ENCODE data around the gene OTOA. TPM values are rescaled to one million over a fixed set of nuclear protein-coding genes. Genes with fewer than 3 reads are reported as not detected.
"Not testable (repeated sequence)": the region's sequence is repeated elsewhere in the genome, so short reads cannot be mapped to it uniquely, and the experiment has no call there.

OTOA gene
- total and polyA plus RNA-seq, 2 of the 8 experiments (the other 6 are each of a cell fraction or from before 2014, with no cell fraction given), result 0.06 to 0.32 TPM

DNA sequence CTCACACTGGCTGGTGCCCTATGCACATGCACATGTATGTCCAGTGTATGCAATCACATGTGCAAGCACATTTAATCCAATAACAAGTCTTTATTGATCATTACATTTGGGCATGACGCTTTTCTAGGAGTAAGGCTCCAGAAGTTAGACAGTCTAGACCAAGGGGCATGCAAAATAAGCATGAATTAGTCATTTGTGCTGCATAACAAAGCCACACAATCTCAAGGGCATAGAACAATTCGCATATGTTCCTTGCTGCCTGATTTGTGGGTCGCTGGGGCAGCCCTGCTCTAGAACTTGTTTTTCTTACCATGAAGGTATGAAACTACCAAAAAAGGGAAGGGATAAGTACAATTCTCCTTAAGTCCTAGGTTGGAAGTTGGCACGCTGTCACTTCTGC lies 67.5 kb downstream of the OTOA start:
- H4K5ac ChIP-seq (ENCODE audit: insufficient read length, low read depth, low read length); H3K14ac ChIP-seq (ENCODE audit: insufficient read length); H3K9ac ChIP-seq (replicated peaks in 1 of 4; ENCODE audit: extremely low read depth in 1 of 4, low read depth in 3 of 4, low read length in 3 of 4); H3K4me3 ChIP-seq (ENCODE audit: extremely low read depth in 1 of 4, insufficient read depth in 2 of 4, low read depth in 3 of 4, low read length in 4 of 4); H3K9me3 ChIP-seq (ENCODE audit: insufficient read depth in 2 of 2, low read depth in 1 of 2, low read length in 1 of 2); H4K91ac ChIP-seq (replicated peaks; ENCODE audit: insufficient read length, low read length); H3K79me2 ChIP-seq (ENCODE audit: control insufficient read depth in 1 of 2, insufficient read depth in 2 of 2, low read length in 2 of 2); H3K36me3 ChIP-seq (ENCODE audit: control insufficient read depth in 2 of 4, insufficient read depth in 4 of 4, low read length in 3 of 4); CTCF ChIA-PET (ENCODE audit: partially characterized antibody); H2BK120ac ChIP-seq (replicated peaks; ENCODE audit: low read depth, low read length); H3K18ac ChIP-seq (ENCODE audit: extremely low read depth, low read length); H2BK20ac ChIP-seq (ENCODE audit: low read length); DNase-seq (ENCODE audit: low read depth in 1 of 2, low spot score in 2 of 2); H3K23me2 ChIP-seq (ENCODE audit: low read depth, low read length); H3K4me2 ChIP-seq (ENCODE audit: insufficient read depth in 1 of 2, low read depth in 2 of 2, low read length in 2 of 2); H3K56ac ChIP-seq (replicated peaks; ENCODE audit: insufficient read length, low read depth, low read length); H3K4me1 ChIP-seq (replicated peaks in 1 of 4; ENCODE audit: control insufficient read depth in 3 of 4, insufficient read depth in 4 of 4, low read length in 3 of 4); H2BK15ac ChIP-seq (ENCODE audit: low read length); FAIRE-seq; H4K20me1 ChIP-seq (replicated peaks in 1 of 2; ENCODE audit: control insufficient read depth in 1 of 2, insufficient read depth in 2 of 2, low read length in 2 of 2); H2AFZ ChIP-seq (ENCODE audit: low read length); H2BK5ac ChIP-seq (ENCODE audit: low read depth, low read length); H4K8ac ChIP-seq (ENCODE audit: extremely low read depth, insufficient read depth, low read length); H2BK12ac ChIP-seq (ENCODE audit: low read depth, low read length); H2AK5ac ChIP-seq (ENCODE audit: low read depth, low read length); H3K23ac ChIP-seq (ENCODE audit: insufficient read length); H3K4ac ChIP-seq (replicated peaks; ENCODE audit: insufficient read length, low read depth, low read length); POLR2A ChIA-PET (ENCODE audit: partially characterized antibody); H3K79me1 ChIP-seq (ENCODE audit: low read depth, low read length); H3K27ac ChIP-seq (ENCODE audit: low read depth, low read length); H3K27me3 ChIP-seq (replicated peaks in 1 of 4; ENCODE audit: control insufficient read depth in 3 of 4, extremely low read depth in 1 of 4, insufficient read depth in 3 of 4, low read length in 3 of 4): not testable (repeated sequence)
- 98% methylated on average over 4 of the region's 4 CpGs; no CpG with 5 or more reads in 1 of the 2 experiments for WGBS, 2 experiments (ENCODE audit: extremely low coverage in 1 of 2, insufficient coverage in 1 of 2, insufficient read length in 1 of 2, insufficient replicate concordance in 2 of 2, low coverage in 1 of 2, low lambda C conversion rate in 2 of 2, missing lambda C conversion rate in 1 of 2)

DNA sequence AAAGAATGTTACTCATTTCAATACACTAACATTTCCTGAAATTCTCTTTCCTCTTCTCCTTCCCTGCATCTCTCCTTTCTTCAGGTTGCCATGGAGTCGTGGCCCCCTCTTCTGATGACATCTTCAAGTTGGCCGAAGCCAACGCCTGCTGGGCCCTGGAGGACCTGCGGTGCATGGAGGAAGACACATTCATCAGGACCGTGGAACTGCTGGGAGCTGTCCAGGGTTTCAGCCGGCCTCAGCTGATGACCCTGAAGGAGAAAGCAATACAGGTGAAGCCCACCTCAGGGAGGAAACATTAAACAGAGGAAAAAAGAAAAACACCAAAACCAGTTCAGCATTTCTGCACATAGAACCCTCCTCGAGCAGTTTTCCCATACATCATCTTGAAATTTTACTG lies 76.9 kb downstream of the OTOA start:
- H3K9me3 ChIP-seq (ENCODE audit: insufficient read depth in 2 of 2, low read depth in 1 of 2, low read length in 1 of 2); H2BK15ac ChIP-seq (ENCODE audit: low read length); H3K14ac ChIP-seq (ENCODE audit: insufficient read length); H4K20me1 ChIP-seq (replicated peaks in 1 of 2; ENCODE audit: control insufficient read depth in 1 of 2, insufficient read depth in 2 of 2, low read length in 2 of 2); H2BK12ac ChIP-seq (ENCODE audit: low read depth, low read length); H3K36me3 ChIP-seq (ENCODE audit: control insufficient read depth in 2 of 4, insufficient read depth in 4 of 4, low read length in 3 of 4); H3K56ac ChIP-seq (replicated peaks; ENCODE audit: insufficient read length, low read depth, low read length); H3K4me3 ChIP-seq (ENCODE audit: extremely low read depth in 1 of 4, insufficient read depth in 2 of 4, low read depth in 3 of 4, low read length in 4 of 4); H4K91ac ChIP-seq (replicated peaks; ENCODE audit: insufficient read length, low read length); H4K8ac ChIP-seq (ENCODE audit: extremely low read depth, insufficient read depth, low read length); H3K4me1 ChIP-seq (replicated peaks in 1 of 4; ENCODE audit: control insufficient read depth in 3 of 4, insufficient read depth in 4 of 4, low read length in 3 of 4); H2BK20ac ChIP-seq (ENCODE audit: low read length); H3K23ac ChIP-seq (ENCODE audit: insufficient read length); H3K27me3 ChIP-seq (replicated peaks in 1 of 4; ENCODE audit: control insufficient read depth in 3 of 4, extremely low read depth in 1 of 4, insufficient read depth in 3 of 4, low read length in 3 of 4); H3K79me1 ChIP-seq (ENCODE audit: low read depth, low read length); H3K27ac ChIP-seq (ENCODE audit: low read depth, low read length); H3K79me2 ChIP-seq (ENCODE audit: control insufficient read depth in 1 of 2, insufficient read depth in 2 of 2, low read length in 2 of 2); H3K9ac ChIP-seq (replicated peaks in 1 of 4; ENCODE audit: extremely low read depth in 1 of 4, low read depth in 3 of 4, low read length in 3 of 4); H2BK120ac ChIP-seq (replicated peaks; ENCODE audit: low read depth, low read length); H3K4me2 ChIP-seq (ENCODE audit: insufficient read depth in 1 of 2, low read depth in 2 of 2, low read length in 2 of 2); H3K18ac ChIP-seq (ENCODE audit: extremely low read depth, low read length); H4K5ac ChIP-seq (ENCODE audit: insufficient read length, low read depth, low read length); H3K4ac ChIP-seq (replicated peaks; ENCODE audit: insufficient read length, low read depth, low read length); FAIRE-seq; POLR2A ChIA-PET (ENCODE audit: partially characterized antibody); H3K23me2 ChIP-seq (ENCODE audit: low read depth, low read length); H2AFZ ChIP-seq (ENCODE audit: low read length); H2AK5ac ChIP-seq (ENCODE audit: low read depth, low read length); CTCF ChIA-PET (ENCODE audit: partially characterized antibody); DNase-seq (ENCODE audit: low read depth in 1 of 2, low spot score in 2 of 2); H2BK5ac ChIP-seq (ENCODE audit: low read depth, low read length): not testable (repeated sequence)
- WGBS, 2 experiments (ENCODE audit: extremely low coverage in 1 of 2, insufficient coverage in 1 of 2, insufficient read length in 1 of 2, insufficient replicate concordance in 2 of 2, low coverage in 1 of 2, low lambda C conversion rate in 2 of 2, missing lambda C conversion rate in 1 of 2), result no CpG with 5 or more reads among the region's 7 CpGs

Data from H1 (cell line).